ENCODE data around the gene BRCC3. TPM values are rescaled to one million over a fixed set of nuclear protein-coding genes. Genes with fewer than 3 reads are reported as not detected.

The BRCC3 gene
- total and polyA plus RNA-seq, 2 of the 13 experiments (the other 11 are each of a cell fraction or from before 2014, with no cell fraction given): 19.8 to 24.3 TPM

DNA sequence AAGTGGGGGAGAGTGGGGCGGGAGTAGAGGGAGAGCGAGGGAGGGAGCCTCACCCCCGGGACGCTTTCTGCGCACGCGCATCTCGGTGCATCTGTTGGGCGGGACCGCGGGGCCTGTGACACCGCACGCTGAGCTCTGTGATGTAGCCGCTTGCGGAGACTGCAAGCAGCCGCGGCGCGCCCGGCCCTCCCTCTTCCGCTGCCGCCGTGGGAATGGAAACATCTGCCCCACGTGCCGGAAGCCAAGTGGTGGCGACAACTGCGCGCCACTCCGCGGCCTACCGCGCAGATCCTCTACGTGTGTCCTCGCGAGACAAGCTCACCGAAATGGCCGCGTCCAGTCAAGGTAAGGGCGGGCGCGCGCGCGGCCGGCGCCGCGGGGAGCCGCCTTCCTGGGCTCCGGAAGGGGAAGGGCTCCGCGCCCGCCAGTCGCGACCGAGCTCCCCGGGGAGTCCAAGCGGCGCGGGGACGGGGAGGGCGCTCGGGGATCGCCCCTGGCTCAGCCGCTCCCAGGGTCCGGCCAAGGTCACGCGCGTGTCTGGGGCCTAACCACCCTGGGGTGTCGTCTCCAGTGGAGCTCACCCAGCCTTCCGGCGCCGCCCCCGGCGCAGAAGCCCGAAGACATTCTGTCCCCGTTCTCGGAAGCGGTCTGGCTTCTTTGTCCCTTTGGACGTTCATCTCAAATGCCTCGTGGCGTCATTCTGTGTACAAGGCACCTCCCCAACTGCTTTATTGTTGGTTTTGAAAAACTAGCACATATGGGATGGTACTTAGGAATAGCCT is 44.4 kb upstream of the BRCC3 start, which contains the start of gene FUNDC2 (continued):
- no peak for TF ChIP-seq ZFP37 (CRISPR knock-in tag; IDR thresholded peaks at IDR 0.05; ENCODE audit: borderline replicate concordance)
- no peak for TF ChIP-seq ZNF264 (CRISPR knock-in tag; IDR thresholded peaks at IDR 0.05)
- 0 out of 2 replicates have a peak, but pooled peaks have one; percentile 45 for TF ChIP-seq ZBTB21 (CRISPR knock-in tag; IDR thresholded peaks at IDR 0.05)
- no peak for TF ChIP-seq ZKSCAN1 (IDR thresholded peaks at IDR 0.05; ENCODE audit: low read length)
- TF ChIP-seq SSRP1 (CRISPR knock-in tag; IDR thresholded peaks at IDR 0.05): no peak
- no peak for TF ChIP-seq TOE1 (CRISPR knock-in tag; IDR thresholded peaks at IDR 0.05)
- TF ChIP-seq CHD4 (IDR thresholded peaks at IDR 0.05; ENCODE audit: borderline replicate concordance, low read length): no peak
- TF ChIP-seq SALL1 (CRISPR knock-in tag; IDR thresholded peaks at IDR 0.05): peak; percentile 84
- TF ChIP-seq U2AF2 (IDR thresholded peaks at IDR 0.05; ENCODE audit: low read depth, low read length): no peak
- TF ChIP-seq ZNF576 (CRISPR knock-in tag; IDR thresholded peaks at IDR 0.05): no peak
- peak; percentile 40; the same call in 1 of the 2 replicates for TF ChIP-seq ELF1 (CRISPR knock-in tag; IDR thresholded peaks at IDR 0.05)
- no peak for TF ChIP-seq RBAK (CRISPR knock-in tag; IDR thresholded peaks at IDR 0.05)
- 0 out of 2 replicates have a peak, but pooled peaks have one; percentile 16 for TF ChIP-seq ZNF891 (CRISPR knock-in tag; IDR thresholded peaks at IDR 0.05)
- TF ChIP-seq HDAC2 (CRISPR knock-in tag; IDR thresholded peaks at IDR 0.05): no peak
- no peak for TF ChIP-seq KLF15 (CRISPR knock-in tag; IDR thresholded peaks at IDR 0.05; ENCODE audit: borderline replicate concordance)
- 0 out of 2 replicates have a peak, but pooled peaks have one; percentile 36 for TF ChIP-seq ZBED4 (CRISPR knock-in tag; IDR thresholded peaks at IDR 0.05; ENCODE audit: borderline replicate concordance)
- TF ChIP-seq DMAP1 (CRISPR knock-in tag; IDR thresholded peaks at IDR 0.05): peak; percentile 42; the same call in 1 of the 2 replicates
- TF ChIP-seq, protein P1, sequence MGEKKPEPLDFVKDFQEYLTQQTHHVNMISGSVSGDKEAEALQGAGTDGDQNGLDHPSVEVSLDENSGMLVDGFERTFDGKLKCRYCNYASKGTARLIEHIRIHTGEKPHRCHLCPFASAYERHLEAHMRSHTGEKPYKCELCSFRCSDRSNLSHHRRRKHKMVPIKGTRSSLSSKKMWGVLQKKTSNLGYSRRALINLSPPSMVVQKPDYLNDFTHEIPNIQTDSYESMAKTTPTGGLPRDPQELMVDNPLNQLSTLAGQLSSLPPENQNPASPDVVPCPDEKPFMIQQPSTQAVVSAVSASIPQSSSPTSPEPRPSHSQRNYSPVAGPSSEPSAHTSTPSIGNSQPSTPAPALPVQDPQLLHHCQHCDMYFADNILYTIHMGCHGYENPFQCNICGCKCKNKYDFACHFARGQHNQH (CRISPR knock-in tag; IDR thresholded peaks at IDR 0.05): no peak; the same call in 1 of the 2 replicates
- no peak for TF ChIP-seq PLRG1 (conservative IDR thresholded peaks at IDR 0.05)
- TF ChIP-seq IRF9 (CRISPR knock-in tag; IDR thresholded peaks at IDR 0.05; ENCODE audit: borderline replicate concordance): no peak; the same call in 1 of the 2 replicates
- no peak for TF ChIP-seq NCOA5 (CRISPR knock-in tag; IDR thresholded peaks at IDR 0.05)
- TF ChIP-seq MXD4 (CRISPR knock-in tag; IDR thresholded peaks at IDR 0.05): peak; percentile 53; the same call in 1 of the 2 replicates
- TF ChIP-seq SOX6 (IDR thresholded peaks at IDR 0.05): no peak
- peak; percentile 10; the same call in 1 of the 2 replicates for TF ChIP-seq SOX6 (CRISPR knock-in tag; IDR thresholded peaks at IDR 0.05)

Measured in HepG2 (cell line).